GM12878 (cell line): ENCODE results near the gene ANO4. TPM values are rescaled to one million over a fixed set of nuclear protein-coding genes. Genes with fewer than 3 reads are reported as not detected.

Experiments used
- ATAC-seq: fragments of 200-7000 bp; cut with Tn5 transposase; 3 replicates; pipeline ENCODE4 v1.9.1; 2020; ENCODE audit warnings: mild to moderate bottlenecking, moderate library complexity
- BruUV-seq: library from RNA; stranded (reverse); fragments of 400-500 nt; replicated peaks from 2 replicates; lab custom pipeline; 2021; lab: Mats Ljungman, UMichigan
- CTCF ChIA-PET: fragments of 300-600 bp; sonication (Branson Sonifier 250); formaldehyde crosslinking; extraction: SDS; loops from one replicate; lab custom pipeline; 2021; ENCODE audit warnings: inconsistent platforms; lab: Yijun Ruan, JAX
- POLR2A ChIA-PET: fragments of 350-600 bp; formaldehyde crosslinking; extraction: SDS; loops from one replicate; lab custom pipeline; 2021; ENCODE audit warnings: inconsistent platforms; lab: Charles Lee
- RAD21 ChIA-PET: fragments of 300-600 bp; sonication (Branson Sonifier 250); formaldehyde crosslinking; loops from one replicate; lab custom pipeline; 2023; ENCODE audit warnings: antibody characterized with exemption; ENCODE audit not compliant: unreplicated experiment; lab: Charles Lee
- SMC1A ChIA-PET: fragments of 300-600 bp; sonication (Branson Sonifier 250); formaldehyde crosslinking; loops from one replicate; lab custom pipeline; 2023; ENCODE audit not compliant: unreplicated experiment, uncharacterized antibody; lab: Charles Lee
- DNase-seq: peaks from one replicate; pipeline ENCODE4 v3.0.0-alpha.2; 2011; ENCODE audit warnings: low read depth, low spot score
- FAIRE-seq: peaks from 3 replicates; lab custom pipeline; 2011; peaks lifted over from hg19 to GRCh38; lab: Jason Lieb, UNC
- H2AFZ ChIP-seq: 2 replicates; pipeline ENCODE4 v1.6.0; 2011; ENCODE audit warnings: low read depth, low read length, control low read depth; ENCODE audit not compliant: control insufficient read depth
- H3K27ac ChIP-seq: 2 replicates; pipeline ENCODE4 v1.5.1; 2011; ENCODE audit warnings: control low read depth; ENCODE audit not compliant: control insufficient read depth, insufficient read depth
- H3K27me3 ChIP-seq, 2 experiments: replicated peaks in 1 of 2; 2 replicates each; pipeline versions ENCODE4 v1.6.0 to v1.6.1; 2011; ENCODE audit warnings: low read length in 1 of 2; ENCODE audit not compliant: control insufficient read depth in 2 of 2, insufficient read depth in 2 of 2
- H3K36me3 ChIP-seq, 2 experiments: 2 replicates each; pipeline ENCODE4 v1.5.1; 2011; ENCODE audit warnings: low read length in 1 of 2; ENCODE audit not compliant: control insufficient read depth in 2 of 2, insufficient read depth in 2 of 2
- H3K4me1 ChIP-seq: 2 replicates; pipeline ENCODE4 v1.6.1; 2011; ENCODE audit warnings: mild to moderate bottlenecking, low read length, moderate library complexity, mixed read lengths; ENCODE audit not compliant: control insufficient read depth, insufficient read depth
- H3K4me2 ChIP-seq: 2 replicates; pipeline ENCODE4 v1.6.0; 2011; ENCODE audit warnings: control low read depth; ENCODE audit not compliant: control insufficient read depth, insufficient read depth
- H3K4me3 ChIP-seq: fragments of 200-600 bp; sonication (generic); 2 replicates; pipeline ENCODE4 v1.5.1; 2016
- H3K79me2 ChIP-seq: 2 replicates; pipeline ENCODE4 v1.6.0; 2011; ENCODE audit warnings: low read length; ENCODE audit not compliant: control insufficient read depth, insufficient read depth
- H3K9ac ChIP-seq: 2 replicates; pipeline ENCODE4 v1.8.0; 2011; ENCODE audit warnings: low read length, control low read depth, mixed read lengths; ENCODE audit not compliant: control insufficient read depth, insufficient read depth
- H3K9me3 ChIP-seq: replicated peaks from 3 replicates; pipeline ENCODE4 v1.5.1; 2011; ENCODE audit warnings: mild to moderate bottlenecking, low read length; ENCODE audit not compliant: control insufficient read depth, insufficient read depth
- H4K20me1 ChIP-seq: 2 replicates; pipeline ENCODE4 v1.6.0; 2011; ENCODE audit not compliant: control insufficient read depth, insufficient read depth
- BCL11A ChIP-seq: IDR thresholded peaks from 2 replicates; pipeline ENCODE4 v1.6.1; 2011; ENCODE audit warnings: low read depth, low read length
- CEBPZ ChIP-seq: fragments of 150-350 bp; IDR thresholded peaks from 2 replicates; pipeline ENCODE4 v1.6.1; 2016; ENCODE audit warnings: low read depth, low read length
- CHD2 ChIP-seq: IDR thresholded peaks from 2 replicates; pipeline ENCODE4 v1.6.1; 2011; ENCODE audit warnings: low read depth, low read length, improper control_type of control experiment, borderline replicate concordance
- SIN3A ChIP-seq: IDR thresholded peaks from 2 replicates; pipeline ENCODE4 v1.6.1; 2012; ENCODE audit warnings: low read depth, low read length, improper control_type of control experiment
- SMC3 ChIP-seq: IDR thresholded peaks from 2 replicates; pipeline ENCODE4 v1.6.1; 2011; ENCODE audit warnings: low read length, improper control_type of control experiment, borderline replicate concordance
- WRNIP1 ChIP-seq: IDR thresholded peaks from 2 replicates; pipeline ENCODE4 v1.6.1; 2011; ENCODE audit warnings: low read depth, low read length, improper control_type of control experiment, borderline replicate concordance
- WGBS: methylation state at CpG from one replicate; pipeline ENCODE4 v1.1.6; 2016; ENCODE audit warnings: low lambda C conversion rate; ENCODE audit not compliant: insufficient replicate concordance, insufficient coverage; ENCODE audit errors: missing lambda C conversion rate; 5-methylcytosine and 5-hydroxymethylcytosine counted together
- in situ Hi-C: fragments of 300-500 bp; cut with MboI; formaldehyde crosslinking; loops from 9 replicates; pipeline ENCODE4 v1.14.3; 2018; ENCODE audit warnings: mixed read lengths
- intact Hi-C: fragments of 100-400 bp; cut with micrococcal nuclease; formaldehyde crosslinking; loops from one replicate; pipeline ENCODE4 v1.14.2; 2022; ENCODE audit not compliant: unreplicated experiment
- polyA plus RNA-seq, 11 experiments: library from polyadenylated mRNA; depleted of rRNA in 4 of 11; unstranded in 6 of 11; stranded (reverse) in 5 of 11; fragments of >200 nt; fragmentation: Nextera tagmentation in 4 of 11; fragmentation: Illumina TruSeq in 1 of 11; extraction: Ambion mirVana in 4 of 11; extraction: Trizol in 1 of 11; gene quantifications; 1 replicate in 1 of 11; 2 replicates in 10 of 11; pipeline versions ENCODE4 v1.2.1 to v1.2.3, GENCODE V29; 2011 to 2016; ENCODE audit warnings: inconsistent platforms in 2 of 11, missing spikeins in 2 of 11, low read depth in 1 of 11
- total RNA-seq, 4 experiments: library from RNA; depleted of rRNA in 3 of 4; stranded (reverse); fragments of >200 nt in 3 of 4; fragmentation: Illumina TruSeq in 1 of 4; extraction: Trizol in 1 of 4; gene quantifications; 2 replicates each; pipeline versions ENCODE4 v1.2.1 to v1.2.3, GENCODE V29; 2013 to 2021

ANO4 gene
- total and polyA plus RNA-seq, 10 of the 15 experiments (the other 5 are each of a cell fraction or from before 2014, with no cell fraction given) = not detected

- Histone ChIP-seq H3K4me2 (no peak overlapping the region), H2AFZ (no peak overlapping the region), H3K9me3 (no peaks in the 10 kb centered on the region), H3K27me3 (no peaks in the 10 kb centered on the region), H4K20me1 (no peaks in the 10 kb centered on the region), H3K36me3 (no peaks in the 10 kb centered on the region), H3K79me2 (no peaks in the 10 kb centered on the region), H3K27ac (no peak overlapping the region), H3K4me3 (no peak overlapping the region), H3K9ac (no peak overlapping the region), H3K4me1 (no peaks in the 10 kb centered on the region)
- TF ChIP-seq CHD2 (no peak), CEBPZ (no peak), SMC3 (no peak), SIN3A (no peak), WRNIP1 (no peak), BCL11A (no peak)
- ChIA-PET CTCF (no interaction called here), RAD21 (no interaction called here), SMC1A (no interaction called here), POLR2A (no interaction called here)
- no peak for DNase-seq
- no peak for FAIRE-seq
- intact Hi-C loops (no loop called here), in situ Hi-C loops (no loop called here)
- 6% methylated on average over 1 of the region's 1 CpG for WGBS
- ATAC-seq = no peak
- BruUV-seq = no TSS peak
Observed at GRCh38 chr12:100801320-100801719, 6.7 kb downstream of the ANO4 start.
